H9 (cell line): Measurements from ENCODE around the gene ARHGAP26. TPM values are rescaled to one million over a fixed set of nuclear protein-coding genes. Genes with fewer than 3 reads are reported as not detected.

Experiments used
- DNase-seq: peaks from one replicate; pipeline ENCODE4 v3.0.0-alpha.2; 2017
- H2AFZ ChIP-seq: one replicate; pipeline ENCODE4 v1.6.1; 2013; ENCODE audit warnings: mild to moderate bottlenecking, low read length, control low read depth, moderate library complexity
- H2AK5ac ChIP-seq: 2 replicates; pipeline ENCODE4 v1.6.1; 2013; ENCODE audit warnings: low read length, control low read depth, mixed read lengths; ENCODE audit not compliant: insufficient read length
- H2BK120ac ChIP-seq: one replicate; pipeline ENCODE4 v1.6.1; 2013; ENCODE audit warnings: low read depth, mild to moderate bottlenecking, low read length, control low read depth, inconsistent platforms; ENCODE audit not compliant: poor library complexity, severe bottlenecking
- H2BK12ac ChIP-seq: 2 replicates; pipeline ENCODE4 v1.6.1; 2013; ENCODE audit warnings: low read length, control low read depth, mixed read lengths, low read depth; ENCODE audit not compliant: insufficient read length
- H2BK15ac ChIP-seq: 2 replicates; pipeline ENCODE4 v1.6.1; 2013; ENCODE audit warnings: low read depth, low read length, control low read depth
- H2BK20ac ChIP-seq: one replicate; pipeline ENCODE4 v1.6.1; 2013; ENCODE audit warnings: low read depth, mild to moderate bottlenecking, low read length, control low read depth, inconsistent platforms; ENCODE audit not compliant: poor library complexity, severe bottlenecking
- H2BK5ac ChIP-seq: 2 replicates; pipeline ENCODE4 v1.6.1; 2013; ENCODE audit warnings: low read length, control low read depth, mixed read lengths; ENCODE audit not compliant: insufficient read length
- H3K14ac ChIP-seq: 2 replicates; pipeline ENCODE4 v1.6.1; 2013; ENCODE audit warnings: low read length, control low read depth; ENCODE audit not compliant: insufficient read depth
- H3K18ac ChIP-seq: 2 replicates; pipeline ENCODE4 v1.6.1; 2013; ENCODE audit warnings: low read depth, mild to moderate bottlenecking, mixed read lengths, low read length, control low read depth; ENCODE audit not compliant: insufficient read length
- H3K23ac ChIP-seq: 2 replicates; pipeline ENCODE4 v1.6.1; 2013; ENCODE audit warnings: low read length, control low read depth, mixed read lengths, low read depth; ENCODE audit not compliant: insufficient read length
- H3K23me2 ChIP-seq: 2 replicates; pipeline ENCODE4 v1.6.1; 2013; ENCODE audit warnings: low read depth, mild to moderate bottlenecking, mixed read lengths, low read length, control low read depth; ENCODE audit not compliant: insufficient read length, poor library complexity, severe bottlenecking
- H3K27ac ChIP-seq: 2 replicates; pipeline ENCODE4 v1.5.1; 2013; ENCODE audit warnings: low read length, control low read depth, mixed read lengths, low read depth; ENCODE audit not compliant: insufficient read length
- H3K27me3 ChIP-seq: 2 replicates; pipeline ENCODE4 v1.6.1; 2013; ENCODE audit warnings: low read length, control low read depth, inconsistent platforms; ENCODE audit not compliant: insufficient read depth
- H3K4ac ChIP-seq: 2 replicates; pipeline ENCODE4 v1.6.1; 2013; ENCODE audit warnings: low read depth, mild to moderate bottlenecking, control low read depth, inconsistent platforms, low read length, moderate library complexity
- H3K4me1 ChIP-seq: 2 replicates; pipeline ENCODE4 v1.6.1; 2013; ENCODE audit warnings: low read length, control low read depth, inconsistent platforms; ENCODE audit not compliant: insufficient read depth
- H3K4me2 ChIP-seq: 2 replicates; pipeline ENCODE4 v1.6.1; 2013; ENCODE audit warnings: low read length, control low read depth, mixed read lengths; ENCODE audit not compliant: insufficient read length, insufficient read depth
- H3K56ac ChIP-seq: 2 replicates; pipeline ENCODE4 v1.6.1; 2013; ENCODE audit warnings: low read depth, mild to moderate bottlenecking, mixed read lengths, low read length, control low read depth; ENCODE audit not compliant: insufficient read length
- H3K79me1 ChIP-seq: 2 replicates; pipeline ENCODE4 v1.6.1; 2013; ENCODE audit warnings: low read depth, mild to moderate bottlenecking, moderate library complexity, low read length, control low read depth, inconsistent platforms; ENCODE audit not compliant: insufficient read depth, poor library complexity, severe bottlenecking
- H3K79me2 ChIP-seq: 2 replicates; pipeline ENCODE4 v1.6.1; 2013; ENCODE audit warnings: low read length, control low read depth, inconsistent platforms; ENCODE audit not compliant: insufficient read depth
- H3K9ac ChIP-seq: 2 replicates; pipeline ENCODE4 v1.6.1; 2013; ENCODE audit warnings: low read length, control low read depth, mixed read lengths; ENCODE audit not compliant: insufficient read length; ENCODE audit errors: extremely low read depth
- H3K9me3 ChIP-seq: one replicate; pipeline ENCODE4 v1.6.1; 2013; ENCODE audit warnings: low read depth, low read length, inconsistent platforms; ENCODE audit not compliant: control insufficient read depth
- H3T11ph ChIP-seq: one replicate; pipeline ENCODE4 v1.6.1; 2013; ENCODE audit warnings: mild to moderate bottlenecking, low read length, control low read depth, inconsistent platforms
- H4K20me1 ChIP-seq: one replicate; pipeline ENCODE4 v1.6.1; 2013; ENCODE audit not compliant: control insufficient read depth, insufficient read length, insufficient read depth
- H4K5ac ChIP-seq: 2 replicates; pipeline ENCODE4 v1.6.1; 2013; ENCODE audit warnings: low read depth, mild to moderate bottlenecking, mixed read lengths, low read length, control low read depth; ENCODE audit not compliant: insufficient read length
- H4K8ac ChIP-seq: replicated peaks from 2 replicates; pipeline ENCODE4 v1.6.1; 2013; ENCODE audit warnings: low read length, control low read depth, mixed read lengths, low read depth; ENCODE audit not compliant: insufficient read length
- H4K91ac ChIP-seq: 2 replicates; pipeline ENCODE4 v1.6.1; 2013; ENCODE audit warnings: low read depth, mild to moderate bottlenecking, moderate library complexity, mixed read lengths, low read length, control low read depth; ENCODE audit not compliant: insufficient read length
- H3K27ac Mint-ChIP-seq, 3 experiments: 2 replicates in 2 of 3; 3 replicates in 1 of 3; pipeline ENCODE4 v1.8.0; 2020 to 2021; ENCODE audit warnings: mixed read lengths in 3 of 3, mild to moderate bottlenecking in 1 of 3, moderate library complexity in 1 of 3
- H3K27me3 Mint-ChIP-seq: 2 replicates; pipeline ENCODE4 v1.8.0; 2021; ENCODE audit warnings: low read depth, mild to moderate bottlenecking, moderate library complexity, mixed read lengths
- H3K36me3 Mint-ChIP-seq, 3 experiments: 2 replicates in 2 of 3; 3 replicates in 1 of 3; pipeline ENCODE4 v1.8.0; 2020 to 2021; ENCODE audit warnings: low read depth in 3 of 3, mixed read lengths in 3 of 3; ENCODE audit not compliant: insufficient read depth in 1 of 3
- H3K4me1 Mint-ChIP-seq, 2 experiments: 2 replicates each; pipeline ENCODE4 v1.8.0; 2020; ENCODE audit warnings: mixed read lengths in 2 of 2
- H3K4me3 Mint-ChIP-seq, 2 experiments: 2 replicates in 1 of 2; 3 replicates in 1 of 2; pipeline ENCODE4 v1.8.0; 2020 to 2021; ENCODE audit warnings: mild to moderate bottlenecking in 2 of 2, mixed read lengths in 2 of 2, moderate library complexity in 1 of 2
- H3K9me3 Mint-ChIP-seq, 2 experiments: 2 replicates in 1 of 2; 3 replicates in 1 of 2; pipeline ENCODE4 v1.8.0; 2020; ENCODE audit warnings: mild to moderate bottlenecking in 2 of 2, mixed read lengths in 2 of 2, moderate library complexity in 1 of 2
- WGBS: extraction: QIAGEN DNeasy Blood & Tissue Kit; methylation state at CpG from one replicate; pipeline ENCODE4 v1.1.7; 2013; ENCODE audit warnings: missing lambda C conversion rate, low lambda C conversion rate, mixed read lengths; ENCODE audit not compliant: insufficient read length; ENCODE audit errors: extremely low coverage; 5-methylcytosine and 5-hydroxymethylcytosine counted together
- total RNA-seq: library from RNA; stranded (reverse); gene quantifications from 2 replicates; pipeline ENCODE4 v1.2.1, GENCODE V29; 2021
- TF ChIP-seq, protein P1 (sequence below): fragments of 200-600 bp; sonication (generic); conservative IDR thresholded peaks from 3 replicates; pipeline ENCODE4 v1.8.0; 2021; ENCODE audit warnings: antibody characterized with exemption, mild to moderate bottlenecking

The ARHGAP26 gene
- total RNA-seq, 1 experiment from 2014 or later: 13.8 TPM

DNA sequence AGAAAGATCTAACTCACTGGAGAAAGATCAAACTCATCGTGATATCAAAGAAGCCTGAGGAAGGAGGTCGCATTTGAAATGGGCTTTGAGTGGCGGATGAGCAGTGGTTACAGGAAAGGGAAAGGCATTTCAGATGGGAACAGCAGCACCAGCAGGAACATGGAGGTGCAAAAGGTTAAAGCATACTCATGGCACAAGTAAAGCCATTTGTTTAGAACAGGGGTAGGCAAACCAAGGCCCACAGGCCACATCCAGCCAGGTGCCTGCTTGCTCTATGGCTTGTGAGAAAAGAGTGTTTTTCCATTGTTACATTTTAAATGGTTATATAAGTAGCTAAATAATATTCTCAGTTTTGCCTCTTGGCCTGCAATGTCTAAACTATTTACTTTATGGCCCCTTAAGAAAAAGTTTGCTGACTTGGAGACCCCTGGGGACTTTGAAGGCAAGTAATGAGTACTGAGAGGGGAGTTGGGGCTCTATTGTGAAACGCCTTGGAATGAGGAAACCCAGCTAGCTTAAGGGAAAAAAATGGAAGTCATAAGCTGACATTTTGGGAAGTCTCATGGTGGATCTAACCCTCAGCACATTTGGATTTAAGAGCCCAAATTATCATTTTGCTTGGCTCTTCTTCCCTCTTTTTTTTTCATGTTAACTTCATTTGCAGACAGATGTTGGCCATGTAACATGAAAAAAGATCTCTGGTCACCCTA lies 422.2 kb downstream of the ARHGAP26 start:
- Histone ChIP-seq H2BK15ac (no peak overlapping the region), H2BK12ac (no peak overlapping the region), H3K56ac (no peak overlapping the region), H3K4ac (no peak overlapping the region), H2BK120ac (no peak overlapping the region), H3K23ac (no peak overlapping the region), H4K91ac (no peak overlapping the region), H3K4me1 (no peaks in the 10 kb centered on the region), H3K27ac (no peak overlapping the region), H2AK5ac (no peak overlapping the region), H2AFZ (no peak overlapping the region), H3K27me3 (no peaks in the 10 kb centered on the region), H3K14ac (no peak overlapping the region), H4K8ac (no peak overlapping the region), H2BK20ac (no peak overlapping the region), H3K79me1 (no peaks in the 10 kb centered on the region), H3K9me3 (no peaks in the 10 kb centered on the region), H3K4me2 (no peak overlapping the region), H2BK5ac (no peak overlapping the region), H3K9ac (no peak overlapping the region), H3K79me2 (no peaks in the 10 kb centered on the region), H4K5ac (no peak overlapping the region), H4K20me1 (no peaks in the 10 kb centered on the region), H3T11ph (no peak overlapping the region), H3K18ac (no peak overlapping the region), H3K23me2 (no peaks in the 10 kb centered on the region)
- TF ChIP-seq, protein P1, sequence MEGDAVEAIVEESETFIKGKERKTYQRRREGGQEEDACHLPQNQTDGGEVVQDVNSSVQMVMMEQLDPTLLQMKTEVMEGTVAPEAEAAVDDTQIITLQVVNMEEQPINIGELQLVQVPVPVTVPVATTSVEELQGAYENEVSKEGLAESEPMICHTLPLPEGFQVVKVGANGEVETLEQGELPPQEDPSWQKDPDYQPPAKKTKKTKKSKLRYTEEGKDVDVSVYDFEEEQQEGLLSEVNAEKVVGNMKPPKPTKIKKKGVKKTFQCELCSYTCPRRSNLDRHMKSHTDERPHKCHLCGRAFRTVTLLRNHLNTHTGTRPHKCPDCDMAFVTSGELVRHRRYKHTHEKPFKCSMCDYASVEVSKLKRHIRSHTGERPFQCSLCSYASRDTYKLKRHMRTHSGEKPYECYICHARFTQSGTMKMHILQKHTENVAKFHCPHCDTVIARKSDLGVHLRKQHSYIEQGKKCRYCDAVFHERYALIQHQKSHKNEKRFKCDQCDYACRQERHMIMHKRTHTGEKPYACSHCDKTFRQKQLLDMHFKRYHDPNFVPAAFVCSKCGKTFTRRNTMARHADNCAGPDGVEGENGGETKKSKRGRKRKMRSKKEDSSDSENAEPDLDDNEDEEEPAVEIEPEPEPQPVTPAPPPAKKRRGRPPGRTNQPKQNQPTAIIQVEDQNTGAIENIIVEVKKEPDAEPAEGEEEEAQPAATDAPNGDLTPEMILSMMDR: no peak
- H3K4me3 Mint-ChIP-seq: no peak overlapping the region
- peaks cover under 1 to 4% (median 4%) of the 10 kb centered on the region in 3 experiments; a peak in 5 of 7 replicates for H3K36me3 Mint-ChIP-seq
- H3K27ac Mint-ChIP-seq: no peak overlapping the region
- DNase-seq: no peak
- whole genome bisulfite sequencing: no CpG with 5 or more reads among the region's 4 CpGs
- H3K27me3 Mint-ChIP-seq: no peaks in the 10 kb centered on the region
- H3K9me3 Mint-ChIP-seq: peaks cover 2 to 3% of the 10 kb centered on the region in 2 experiments; a peak in 3 of 5 replicates
- peaks cover 3 to 4% of the 10 kb centered on the region in 2 experiments for H3K4me1 Mint-ChIP-seq
